NCI-H1436 treated with DMSO at 0.1 percent for 48 hours (cell line): ENCODE data around the gene EFCAB10.

Experiments used
- DNase-seq: peaks from one replicate; lab custom pipeline; 2025; lab: John Stamatoyannopoulos, UW

Gene EFCAB10, protein sequence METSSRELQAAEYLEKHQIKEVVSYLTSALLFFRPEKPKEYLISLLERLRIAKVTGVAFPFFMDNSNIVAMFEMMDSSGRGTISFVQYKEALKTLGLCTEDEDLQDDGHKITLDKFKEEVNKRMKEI

DNA sequence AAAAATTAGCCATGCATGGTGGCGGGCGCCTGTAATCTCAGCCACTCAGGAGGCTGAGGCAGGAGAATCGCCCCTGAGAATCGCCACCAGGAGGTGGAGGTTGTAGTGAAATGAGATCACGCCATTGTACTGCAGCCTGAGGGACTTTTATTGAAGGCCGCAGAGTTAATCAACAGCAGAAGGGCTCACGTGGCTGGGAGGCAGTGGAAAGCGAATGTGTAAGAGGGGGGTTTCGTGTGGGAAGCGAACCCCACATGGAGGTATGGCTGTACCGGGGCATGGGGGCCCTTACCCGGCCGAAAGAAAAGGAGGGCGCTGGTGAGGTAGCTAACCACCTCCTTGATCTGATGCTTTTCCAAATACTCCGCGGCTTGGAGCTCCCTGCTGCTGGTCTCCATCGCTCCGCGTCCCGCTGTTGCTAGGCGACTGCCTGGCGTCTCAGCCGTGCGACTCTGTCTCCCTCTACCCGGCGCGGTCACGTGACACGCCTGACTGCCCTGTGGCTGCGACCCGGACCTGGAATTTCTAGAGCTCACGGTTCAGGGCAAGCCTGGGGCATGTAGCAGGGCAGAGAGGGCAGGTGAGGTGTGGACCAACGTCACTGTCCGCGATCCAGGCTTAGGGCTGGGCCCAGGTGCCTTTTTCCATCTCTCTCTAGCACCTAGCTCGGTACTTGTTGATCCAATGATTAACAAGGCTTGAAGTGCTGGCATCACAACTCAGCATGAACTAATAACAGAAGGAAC lies at the start of gene EFCAB10:
EFCAB10 (minus strand) TSS at position 428 of the 746 bp plus-strand sequence; CDS start at position 398, 30 bp downstream.
- DNase-seq = no peak

DNA sequence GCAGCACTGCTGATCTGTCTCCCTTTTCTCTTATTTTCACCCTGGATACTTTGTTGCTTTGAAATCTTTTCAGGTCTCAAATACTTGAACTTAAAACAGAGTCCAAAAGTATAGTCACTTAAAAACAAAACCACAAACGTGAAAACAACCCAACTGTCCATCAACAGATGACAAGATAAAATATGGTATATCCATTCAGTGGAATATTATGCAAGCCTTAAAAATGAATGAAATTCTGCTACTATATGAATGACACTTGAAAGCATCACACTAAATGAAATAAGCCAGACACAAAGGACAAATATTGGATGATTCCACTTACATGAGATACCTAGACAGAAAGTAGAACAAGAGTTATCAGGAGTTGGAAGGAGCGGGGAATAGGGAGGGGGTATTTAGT lies 44.7 kb upstream of the EFCAB10 start:
- DNase-seq = no peak

DNA sequence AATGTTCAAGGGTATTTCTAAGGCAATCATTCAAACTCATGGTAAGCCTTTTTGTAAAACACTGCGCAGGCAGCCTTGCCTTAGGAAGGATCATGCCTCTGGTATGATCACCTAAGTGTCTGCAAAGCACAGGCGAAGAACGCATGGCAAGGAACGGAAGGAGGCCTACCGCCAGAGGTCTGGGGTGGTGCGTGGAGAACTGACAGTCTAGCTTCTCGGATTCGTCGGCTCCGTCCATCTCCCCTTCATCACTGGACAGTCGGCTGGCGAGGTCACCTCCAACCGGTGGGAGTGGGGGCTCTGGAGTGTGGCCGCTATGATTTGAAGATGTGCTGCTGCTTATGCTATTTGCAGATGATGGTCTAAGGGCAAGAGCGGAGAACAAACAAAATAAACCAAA lies 42.6 kb upstream of the EFCAB10 start:
- no peak for DNase-seq

- DNase-seq = no peak
Observed at GRCh38 chr7:105623378-105623777, 42.1 kb upstream of the EFCAB10 start.

- DNase-seq = no peak
Observed at GRCh38 chr7:105622106-105622731, 40.9 kb upstream of the EFCAB10 start.

GRCh38 chr7:105621617-105622016 lies 40.3 kb upstream of the EFCAB10 start:
- no peak for DNase-seq

DNA sequence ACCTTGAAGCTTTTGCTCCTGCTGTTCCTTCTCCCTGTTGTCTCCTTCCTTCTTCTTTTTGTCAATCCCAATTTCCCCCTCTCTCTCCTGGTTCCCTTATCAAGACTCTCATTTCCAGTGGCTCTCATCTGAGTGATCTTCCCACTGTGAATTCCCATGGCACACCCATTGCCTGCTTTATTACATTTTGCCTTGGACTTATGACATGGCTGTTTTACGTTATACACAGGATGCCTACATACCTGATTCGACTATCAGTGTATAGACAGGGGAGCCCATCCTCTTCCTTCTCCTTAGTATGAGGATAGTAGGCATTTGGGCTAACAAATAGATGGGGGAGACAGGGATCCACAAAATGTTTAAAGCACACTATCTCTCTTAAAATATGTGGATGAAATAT lies 39.9 kb upstream of the EFCAB10 start:
- DNase-seq = no peak

DNA sequence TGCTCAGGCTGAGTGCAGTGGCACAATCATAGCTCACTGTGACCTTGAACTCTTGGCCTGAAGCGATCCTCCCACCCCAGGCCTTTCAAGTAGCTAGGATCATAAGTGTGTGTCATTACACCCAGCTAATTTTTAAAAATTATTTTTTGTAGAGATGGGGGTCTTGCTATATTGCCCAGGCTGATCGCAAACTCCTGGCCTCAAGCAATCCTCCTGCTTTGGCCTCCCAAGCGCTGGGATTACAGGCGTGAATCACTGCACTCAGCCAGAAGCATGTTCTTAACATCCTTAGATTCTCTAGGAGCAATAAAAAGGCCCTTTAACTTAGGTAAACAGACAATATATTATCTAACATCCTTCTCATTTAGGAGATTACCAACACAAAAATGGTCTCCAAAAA lies 38.3 kb upstream of the EFCAB10 start:
- no peak for DNase-seq

- DNase-seq = no peak
Observed at GRCh38 chr7:105618016-105618296, 36.7 kb upstream of the EFCAB10 start.

GRCh38 chr7:105617280-105618015 lies 36.2 kb upstream of the EFCAB10 start:
- DNase-seq = no peak

GRCh38 chr7:105614341-105614840 lies 33.1 kb upstream of the EFCAB10 start:
- no peak for DNase-seq

DNA sequence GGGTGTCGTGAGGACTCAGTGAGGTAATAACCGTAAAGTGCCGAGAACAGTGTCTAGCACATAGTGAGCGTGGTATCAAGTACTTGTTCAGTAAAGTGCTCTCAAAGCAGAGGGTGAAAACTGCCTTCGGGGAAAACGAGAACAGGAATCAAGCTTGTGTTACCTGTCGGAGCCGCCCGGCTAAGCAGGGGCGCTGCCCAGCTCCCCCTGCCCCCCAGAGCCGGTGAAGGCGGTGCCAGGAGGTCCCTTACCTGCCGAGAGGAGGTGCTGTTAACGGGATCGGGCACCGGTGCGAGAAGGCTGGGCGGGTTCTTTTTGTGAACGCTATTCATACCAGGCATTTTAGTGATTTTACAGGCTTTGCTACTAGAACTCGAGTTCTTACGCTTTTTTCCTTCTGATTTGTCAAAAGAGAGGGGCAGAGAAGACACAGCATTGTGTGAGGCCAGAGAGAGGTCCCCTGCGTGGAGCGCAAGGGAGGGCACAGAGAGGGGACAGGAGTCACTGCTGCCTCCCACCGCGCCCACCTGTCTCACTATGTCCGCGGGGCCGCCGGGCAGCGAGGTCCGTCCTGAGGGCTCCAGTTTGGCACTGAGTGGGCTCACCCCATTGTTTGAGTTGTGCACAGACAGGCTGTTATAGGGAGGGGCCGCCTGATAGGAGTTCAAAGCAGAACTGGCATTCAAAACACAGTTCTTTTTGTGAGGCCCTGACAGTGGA lies 32.5 kb upstream of the EFCAB10 start:
- no peak for DNase-seq

- DNase-seq = no peak
Observed at GRCh38 chr7:105612806-105613205, 31.5 kb upstream of the EFCAB10 start.

DNA sequence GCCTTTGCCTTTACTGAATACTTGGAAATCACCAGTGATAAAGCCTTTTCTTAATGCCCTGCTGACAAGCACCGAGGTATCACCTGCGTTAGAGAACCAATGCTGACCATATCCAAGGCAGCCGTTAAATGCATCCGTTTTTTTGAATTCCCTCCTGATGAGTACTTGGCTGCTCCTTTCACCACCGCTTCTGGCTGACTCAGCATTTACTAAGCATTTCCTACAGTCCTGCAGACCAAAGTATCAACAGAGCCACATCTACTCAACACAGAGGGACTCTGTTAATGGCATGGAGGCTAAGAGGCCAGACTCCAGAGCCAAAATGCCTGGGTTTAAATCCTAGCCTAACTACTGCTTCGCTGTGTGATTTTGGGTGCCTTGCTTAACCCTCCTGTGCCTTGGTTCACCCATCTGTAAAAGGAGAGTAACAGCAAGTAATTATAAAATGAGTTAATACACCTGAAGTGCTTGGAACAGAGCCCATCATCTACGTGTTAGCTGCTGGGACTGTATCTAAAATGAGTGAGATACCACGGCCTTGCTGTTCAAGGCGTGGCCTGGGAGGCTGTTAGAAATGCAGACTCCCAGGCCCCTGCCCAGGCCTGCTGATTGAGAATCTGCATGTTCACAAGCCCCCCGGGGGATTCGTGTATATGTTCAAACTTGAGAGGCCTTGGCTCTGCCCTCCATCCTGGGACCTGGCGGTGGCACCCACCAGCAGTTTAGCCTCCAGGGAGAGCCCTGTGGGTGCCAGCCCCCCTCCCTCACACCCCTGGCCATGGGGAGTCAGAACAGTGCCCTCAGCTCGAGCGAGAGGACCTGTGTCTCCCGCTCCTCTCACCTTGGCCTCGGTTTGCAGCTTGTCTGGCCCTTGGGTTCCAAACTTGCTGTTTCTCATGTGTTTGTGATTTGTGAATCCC lies 30.8 kb upstream of the EFCAB10 start:
- no peak for DNase-seq

- DNase-seq = no peak
Observed at GRCh38 chr7:105610165-105610930, 29.1 kb upstream of the EFCAB10 start.

GRCh38 chr7:105602325-105603305 lies 21.3 kb upstream of the EFCAB10 start:
- DNase-seq = no peak

DNA sequence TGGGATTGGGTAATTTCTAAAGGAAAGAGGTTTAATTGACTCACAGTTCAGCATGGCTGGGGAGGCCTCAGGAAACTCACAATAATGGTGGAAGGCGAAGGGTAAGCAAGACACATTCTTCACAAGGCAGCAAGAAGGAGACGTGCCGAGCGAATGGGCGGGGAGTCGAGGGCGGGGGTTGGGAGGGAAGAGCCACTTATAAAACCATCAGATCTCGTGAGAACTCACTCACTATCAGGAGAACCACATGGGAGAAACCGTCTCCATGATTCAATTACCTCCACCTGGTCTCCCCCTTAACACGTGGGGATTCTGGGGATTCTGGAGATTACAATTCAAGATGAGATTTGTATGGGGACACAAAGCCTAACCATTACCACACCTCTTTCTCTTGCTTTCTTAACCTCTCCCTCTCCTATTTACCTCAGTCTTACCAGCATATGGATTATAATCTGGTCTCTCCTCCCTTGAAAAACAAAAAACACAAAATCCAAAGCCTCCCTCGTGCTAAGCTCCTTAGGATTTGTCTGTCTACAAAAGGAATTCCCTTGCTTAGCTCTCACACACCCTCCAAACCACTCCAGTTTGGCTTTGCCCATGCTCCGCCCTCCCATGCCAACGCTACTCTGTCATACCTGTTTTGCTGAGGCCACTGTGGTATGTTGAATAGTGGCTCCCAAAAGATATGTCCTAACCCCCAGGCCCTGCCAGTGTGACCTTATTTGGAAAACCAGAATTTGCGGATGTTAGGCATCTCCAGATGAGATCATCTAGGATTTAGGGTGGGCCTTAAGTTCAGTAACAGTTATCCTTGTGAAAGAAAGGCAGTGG lies 19.6 kb upstream of the EFCAB10 start:
- DNase-seq = no peak

DNA sequence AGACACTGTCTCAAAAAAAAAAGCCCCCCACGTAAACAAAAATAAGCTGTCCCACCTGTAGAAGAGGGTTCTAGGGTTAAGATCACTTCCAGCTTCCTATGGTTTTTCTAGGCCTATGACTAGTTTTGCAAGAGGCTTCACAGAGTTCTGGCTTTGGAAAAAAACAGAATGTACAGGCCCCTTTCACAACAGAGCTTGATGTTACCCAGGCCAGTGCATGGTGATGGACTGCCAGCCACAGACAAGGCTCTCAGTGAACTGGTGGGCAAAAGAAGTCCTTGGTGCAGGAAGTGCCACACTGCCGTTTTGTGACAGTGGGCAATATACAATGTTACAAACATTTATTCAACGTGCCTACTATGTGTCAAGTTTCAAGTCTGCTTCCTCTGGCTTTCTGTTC lies 18.3 kb upstream of the EFCAB10 start:
- DNase-seq = no peak
